IMR-90 (cell line): Measurements from ENCODE around the gene HIRA.

Experiments
- BHLHE40 ChIP-seq: fragments of 150-350 bp; IDR thresholded peaks from 2 replicates; pipeline ENCODE4 v1.6.1; 2016; ENCODE audit warnings: mild to moderate bottlenecking, low read depth, low read length
- CEBPB ChIP-seq: IDR thresholded peaks from 2 replicates; pipeline ENCODE4 v1.6.1; 2012; ENCODE audit warnings: low read depth, low read length, improper control_type of control experiment
- CTCF ChIP-seq: conservative IDR thresholded peaks from 2 replicates; pipeline ENCODE4 v1.5.1; 2012; ENCODE audit warnings: mild to moderate bottlenecking, low read depth, low read length, improper control_type of control experiment
- MAFK ChIP-seq: IDR thresholded peaks from 2 replicates; pipeline ENCODE4 v1.6.1; 2012; ENCODE audit warnings: low read depth, low read length, improper control_type of control experiment
- POLR2A ChIP-seq: IDR thresholded peaks from 2 replicates; pipeline ENCODE4 v1.6.1; 2012; ENCODE audit warnings: mild to moderate bottlenecking, low read depth, low read length
- RAD21 ChIP-seq: IDR thresholded peaks from 2 replicates; pipeline ENCODE4 v1.6.1; 2012; ENCODE audit warnings: low read length, improper control_type of control experiment
- RCOR1 ChIP-seq: IDR thresholded peaks from 2 replicates; pipeline ENCODE4 v1.6.1; 2012; ENCODE audit warnings: mild to moderate bottlenecking, low read length, improper control_type of control experiment; ENCODE audit not compliant: insufficient replicate concordance
- RFX5 ChIP-seq: IDR thresholded peaks from 2 replicates; pipeline ENCODE4 v1.8.0; 2012; ENCODE audit warnings: low read depth, mild to moderate bottlenecking, low read length, moderate library complexity
- SMC3 ChIP-seq: fragments of 150-350 bp; IDR thresholded peaks from 2 replicates; pipeline ENCODE4 v1.6.1; 2016; ENCODE audit warnings: low read depth, mild to moderate bottlenecking, antibody characterized with exemption, low read length, moderate library complexity
- USF2 ChIP-seq: fragments of 150-350 bp; IDR thresholded peaks from 2 replicates; pipeline ENCODE4 v1.6.1; 2017; ENCODE audit warnings: mild to moderate bottlenecking, antibody characterized with exemption, low read length, low read depth

GRCh38 chr22:19401483-19401882, 30.1 kb downstream of the HIRA start:
- TF ChIP-seq POLR2A (no peak), BHLHE40 (no peak), CTCF (no peak), SMC3 (no peak), RCOR1 (no peak), CEBPB (no peak), RAD21 (no peak), USF2 (no peak), MAFK (no peak), RFX5 (no peak)
